Left renal pelvis (tissue), 4 donors: ENCODE measurements around the gene LRRC71. TPM values are rescaled to one million over a fixed set of nuclear protein-coding genes. Genes with fewer than 3 reads are reported as not detected.

Experiments used
- DNase-seq, 4 donors: peaks; one replicate each; pipeline ENCODE4 v3.0.0-alpha.2; 2013; ENCODE audit warnings: low read depth in 4 of 4, low spot score in 3 of 4
- polyA plus RNA-seq, 4 donors: library from polyadenylated mRNA; unstranded; fragments of 120-200 nt; gene quantifications; one replicate each; pipeline ENCODE4 v1.2.1, GENCODE V29; 2013; ENCODE audit not compliant: insufficient read length in 4 of 4

Gene LRRC71
- polyA plus RNA-seq, 4 donors, result 0.32 to 1.4 (median 0.71) TPM

GRCh38 chr1:156942176-156942575 lies 21.7 kb downstream of the LRRC71 start:
- DNase-seq, result no peak

- DNase-seq, result no peak
Observed at GRCh38 chr1:156942576-156942975, 22.1 kb downstream of the LRRC71 start.

DNA sequence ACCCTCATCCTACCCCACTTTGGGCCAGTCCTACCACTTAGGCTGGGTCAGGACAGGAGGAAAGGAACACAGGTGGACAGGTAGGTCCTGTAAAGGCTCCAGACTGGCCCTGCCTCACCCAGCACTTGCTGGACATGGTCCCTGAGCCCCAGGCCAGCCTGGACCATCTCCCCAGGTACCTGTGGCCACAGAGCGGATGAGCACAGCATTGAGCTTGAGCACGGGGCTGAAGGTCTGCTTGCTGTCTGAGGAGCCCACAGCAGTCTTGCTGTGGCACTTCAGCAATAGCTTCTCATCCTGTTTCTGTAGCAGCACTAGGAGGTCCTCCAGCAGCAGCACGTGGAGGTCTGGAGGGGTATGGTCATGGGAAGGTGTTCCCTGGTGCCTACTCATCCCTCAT lies 23.3 kb downstream of the LRRC71 start:
- no peak for DNase-seq

GRCh38 chr1:156944268-156944667 lies 23.8 kb downstream of the LRRC71 start:
- no peak for DNase-seq

DNA sequence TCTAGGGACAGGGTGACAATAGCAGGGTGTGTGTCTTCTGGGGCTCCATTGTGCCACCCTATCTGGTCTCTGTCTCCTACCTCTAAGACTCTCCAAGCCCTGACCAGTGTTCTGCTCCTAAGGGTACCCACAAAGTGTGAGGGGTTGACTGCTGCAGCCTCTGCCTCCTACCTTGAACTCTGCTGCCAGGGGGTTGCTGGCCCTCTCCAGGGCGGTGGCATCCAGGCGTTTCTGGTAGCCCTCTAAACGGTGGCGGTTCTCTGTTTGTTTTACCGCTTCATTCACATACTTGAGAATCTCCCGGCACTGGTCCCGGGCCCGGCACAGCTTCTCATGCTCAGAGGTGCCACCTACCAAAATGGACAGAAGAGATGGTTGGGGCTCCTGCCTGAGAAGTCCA lies 24.4 kb downstream of the LRRC71 start:
- no peak for DNase-seq

DNA sequence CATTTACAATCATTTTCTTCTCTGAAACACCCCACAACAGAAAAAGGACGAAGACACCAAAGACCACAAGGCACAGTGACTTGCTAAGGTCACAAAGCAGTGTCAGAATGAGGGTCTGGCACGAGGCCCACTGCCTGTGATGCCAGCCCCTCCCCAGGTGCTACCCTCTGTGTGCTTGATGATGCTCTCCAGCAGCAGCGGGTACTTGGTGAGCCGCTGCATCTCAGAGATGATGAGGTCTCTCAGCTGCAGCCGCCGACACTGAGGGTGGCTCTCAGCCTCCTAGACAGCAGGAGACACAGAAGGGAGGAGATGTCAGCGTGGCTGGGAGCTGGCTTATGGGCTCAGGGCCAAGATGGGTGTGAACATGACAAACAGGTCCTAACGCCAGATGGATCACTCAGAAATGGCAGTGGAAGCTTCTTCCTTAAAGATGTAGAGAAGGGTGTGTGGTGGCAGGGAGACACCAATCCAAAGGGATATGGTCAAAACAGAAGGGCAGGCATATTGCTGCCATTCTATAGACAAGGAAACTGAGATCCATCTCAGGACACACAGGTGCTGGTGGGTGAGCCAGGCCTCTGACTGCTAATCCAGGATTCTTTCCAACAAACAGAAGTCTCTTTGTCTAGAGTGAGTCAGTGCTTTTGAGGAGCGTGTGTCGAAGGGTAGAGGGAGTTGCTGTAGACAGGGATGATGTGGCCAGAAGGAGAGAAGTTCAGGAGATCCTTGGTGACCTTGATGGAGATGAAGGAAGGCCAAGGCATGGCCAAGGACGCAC lies 25.6 kb downstream of the LRRC71 start:
- no peak for DNase-seq

DNA sequence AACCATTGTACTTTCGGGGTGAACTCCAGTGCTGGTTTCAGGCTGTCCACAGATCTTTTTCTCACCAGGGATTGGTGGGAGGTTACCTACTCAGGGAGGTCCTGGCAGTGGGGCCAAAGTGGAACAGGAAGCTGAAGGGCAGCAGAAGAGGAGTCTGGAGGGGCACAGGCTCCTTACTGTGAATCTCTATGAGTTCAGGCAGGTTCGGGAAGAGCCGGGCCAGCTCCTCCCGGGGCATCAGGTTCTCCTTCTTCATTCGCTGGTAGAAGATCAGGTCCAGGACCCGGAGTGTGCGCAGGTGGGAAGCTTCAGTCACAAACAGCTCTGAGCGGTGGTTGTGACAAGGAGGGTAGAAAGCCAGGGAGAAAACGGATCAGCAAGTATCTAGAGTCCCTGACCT lies 26.7 kb downstream of the LRRC71 start:
- DNase-seq, result no peak

DNA sequence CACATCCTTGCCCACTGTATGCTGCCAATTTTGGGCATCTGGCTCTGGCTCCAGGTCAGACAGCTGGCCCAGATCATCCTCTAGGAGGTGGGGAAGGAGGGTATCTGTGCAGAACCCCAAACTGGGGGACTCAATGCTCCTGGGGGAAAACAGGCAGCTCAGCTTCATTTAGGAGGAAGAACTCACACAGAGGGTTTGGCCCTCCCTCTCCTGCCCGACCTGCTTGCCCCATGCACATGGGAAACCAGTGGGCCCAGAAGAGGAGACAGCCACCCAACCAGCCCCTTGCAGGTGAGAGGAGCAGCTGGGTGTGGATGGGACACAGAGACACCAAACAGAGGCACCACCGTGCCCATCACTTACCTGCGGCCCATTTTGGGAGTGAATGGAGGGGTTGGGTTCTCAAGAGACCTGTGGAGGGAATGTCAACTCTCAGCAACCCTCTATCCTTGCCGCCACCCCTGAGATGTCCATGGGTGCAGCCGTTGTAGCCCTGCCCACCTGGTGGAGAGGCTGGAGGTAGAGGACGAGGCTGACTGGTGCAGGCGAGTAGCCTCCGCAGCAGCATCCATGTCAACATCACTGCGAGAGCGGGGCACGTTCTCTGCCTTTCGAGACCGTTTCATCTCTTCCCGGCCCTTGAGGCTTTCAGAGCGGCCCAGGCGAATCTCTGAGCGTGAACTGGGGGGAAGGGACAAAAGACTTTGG lies 27.5 kb downstream of the LRRC71 start:
- no peak for DNase-seq

- DNase-seq, result no peak
Observed at GRCh38 chr1:156948708-156949107, 28.3 kb downstream of the LRRC71 start.

DNA sequence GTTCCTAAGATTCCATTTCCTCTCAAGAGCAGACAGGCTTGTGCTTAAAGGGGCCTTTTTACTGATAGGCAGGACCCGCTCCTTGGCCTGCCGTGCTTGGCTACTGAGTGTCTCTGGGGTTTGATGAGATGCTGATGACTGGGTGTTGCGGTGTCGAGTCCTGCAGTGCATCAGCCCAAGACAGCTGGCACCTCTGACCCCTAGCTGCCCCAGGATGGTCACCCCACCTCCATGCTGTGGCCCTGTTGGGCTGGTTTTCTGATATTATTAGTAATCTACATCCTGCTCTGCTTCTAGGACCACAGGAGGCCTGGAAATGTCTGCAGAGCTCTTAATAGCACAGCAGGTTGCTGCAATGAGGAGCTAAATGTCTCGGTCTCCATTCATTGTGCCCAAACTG lies 28.7 kb downstream of the LRRC71 start:
- DNase-seq, result no peak

DNA sequence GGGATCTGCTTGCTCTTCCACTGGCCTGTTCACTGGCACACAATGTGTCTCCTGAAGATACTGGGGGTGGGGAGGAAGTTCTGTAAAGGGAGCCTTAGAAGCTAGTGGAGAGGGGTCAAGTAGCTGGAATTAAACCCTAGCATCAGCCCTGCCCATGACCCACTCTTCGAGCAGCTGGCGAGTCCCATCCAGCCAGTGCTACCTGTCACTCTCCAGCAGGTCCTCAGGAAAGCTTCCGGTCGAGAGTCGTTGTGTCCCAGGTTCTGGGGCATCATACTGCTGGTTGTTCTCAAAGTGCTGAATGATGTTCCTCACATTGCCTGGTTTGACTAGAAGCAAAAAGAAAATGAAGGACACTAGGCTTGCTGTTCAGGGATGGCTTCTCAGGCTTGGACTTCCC lies 30.9 kb downstream of the LRRC71 start:
- no peak for DNase-seq

GRCh38 chr1:156953571-156953970 lies 33.1 kb downstream of the LRRC71 start:
- no peak for DNase-seq

DNA sequence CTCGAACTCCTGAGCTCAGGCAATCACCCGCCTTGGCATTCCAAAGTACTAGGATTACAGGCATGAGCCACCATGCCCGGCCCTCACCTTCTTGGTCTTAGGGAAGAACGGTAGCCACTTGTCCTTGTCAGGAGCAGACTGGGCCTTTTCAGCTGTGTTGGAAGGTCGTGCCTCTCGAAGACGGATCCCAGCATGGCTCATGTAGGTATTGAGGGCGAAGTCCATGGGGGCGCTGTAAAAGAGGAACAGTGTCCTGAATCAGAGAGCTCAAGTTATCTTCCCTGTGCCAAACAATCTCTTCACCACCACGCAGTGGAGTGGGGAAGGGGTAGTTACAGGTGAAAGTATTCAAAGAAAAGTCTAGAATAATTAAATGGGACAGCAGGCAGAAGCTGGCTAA lies 35.9 kb downstream of the LRRC71 start:
- DNase-seq, result no peak

DNA sequence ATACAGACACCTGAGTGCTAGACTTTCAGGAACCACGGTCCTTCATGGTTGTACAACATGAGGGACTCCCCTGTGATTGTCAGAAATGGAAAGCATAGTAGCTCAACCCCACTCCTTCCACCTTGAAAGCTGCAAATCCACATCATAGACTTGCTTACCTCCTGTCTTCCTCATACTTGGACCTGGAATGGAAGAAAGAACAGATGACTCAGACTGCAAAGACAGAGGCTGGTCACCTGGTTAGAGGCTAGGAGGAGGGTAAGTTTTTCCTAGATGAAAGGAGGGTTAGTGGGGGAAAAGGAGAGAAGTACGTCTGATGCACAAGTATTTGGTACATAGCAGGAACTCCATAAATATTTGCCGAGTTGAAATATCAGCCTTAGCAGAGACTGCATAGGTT lies 37.2 kb downstream of the LRRC71 start:
- DNase-seq, result no peak

GRCh38 chr1:156958247-156958714 lies 37.8 kb downstream of the LRRC71 start:
- no peak for DNase-seq

DNA sequence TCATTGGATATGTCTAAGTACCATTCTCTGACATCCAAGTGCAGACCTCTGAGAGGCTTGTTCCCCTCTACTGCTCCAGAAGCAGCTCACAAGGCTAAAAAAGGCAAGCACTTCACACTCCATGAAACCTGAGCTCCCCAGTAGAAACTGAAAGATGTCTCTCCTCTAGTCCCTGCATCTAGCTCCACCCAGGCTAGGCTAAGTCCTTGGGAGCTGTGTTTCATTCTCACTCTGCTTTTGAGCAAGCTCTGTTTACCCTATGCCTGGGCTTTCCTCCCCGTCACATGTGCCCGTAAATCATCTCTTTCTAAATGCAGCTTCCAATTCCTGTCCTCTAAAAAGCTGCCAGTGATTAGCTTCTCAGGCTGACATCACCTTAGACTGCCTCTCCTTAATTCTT lies 39.0 kb downstream of the LRRC71 start:
- peak in 1 of 4 donors; percentile 5 for DNase-seq

DNA sequence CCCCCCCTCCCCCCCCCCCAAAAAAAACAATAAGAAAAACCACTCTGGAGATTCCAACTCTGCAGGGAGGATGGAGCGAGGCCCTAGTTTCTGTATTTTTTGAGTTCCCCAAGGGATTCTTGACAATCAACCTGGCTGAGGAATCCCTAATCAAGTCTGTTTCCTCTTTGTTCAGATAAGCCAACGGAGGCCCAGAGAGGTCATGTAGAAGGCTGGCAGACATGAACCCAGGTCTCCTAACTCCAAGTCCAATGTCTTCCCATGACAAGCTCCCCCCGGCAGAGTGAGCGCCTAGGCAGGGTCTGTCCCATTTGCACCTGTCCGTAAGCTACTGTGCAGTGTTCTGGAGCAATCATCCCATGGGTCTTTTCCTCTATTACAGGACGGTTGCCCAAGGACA lies 39.5 kb downstream of the LRRC71 start:
- DNase-seq, result no peak

- DNase-seq, result no peak
Observed at GRCh38 chr1:156961709-156962108, 41.3 kb downstream of the LRRC71 start.

GRCh38 chr1:156963621-156964020 lies 43.2 kb downstream of the LRRC71 start:
- DNase-seq, result no peak

DNA sequence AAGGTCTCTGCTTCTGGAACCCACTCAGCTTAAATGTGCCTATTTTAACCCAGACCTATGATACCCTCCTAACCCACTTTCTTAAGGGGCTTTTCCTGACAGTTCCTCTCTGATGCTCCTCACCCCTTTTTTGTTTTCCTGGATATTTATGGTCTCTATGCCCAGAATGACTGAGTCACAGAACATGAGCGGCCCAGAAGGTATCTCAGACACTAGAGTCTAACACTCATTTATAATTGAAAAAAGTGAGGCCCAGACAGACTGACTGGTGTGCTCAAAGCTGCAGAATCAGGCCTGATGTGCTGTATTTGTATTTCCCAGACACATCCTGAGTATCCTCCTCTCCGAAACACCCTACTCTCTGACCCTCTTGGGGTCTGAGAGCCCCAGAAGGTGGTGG lies 44.0 kb downstream of the LRRC71 start:
- DNase-seq, result no peak

- no peak for DNase-seq
Observed at GRCh38 chr1:156969496-156969895, 49.1 kb downstream of the LRRC71 start.

- no peak for DNase-seq
Observed at GRCh38 chr1:156970017-156970416, 49.6 kb downstream of the LRRC71 start.
